WTC11 (cell line): ENCODE data around the gene RABIF. TPM values are rescaled to one million over a fixed set of nuclear protein-coding genes. Genes with fewer than 3 reads are reported as not detected.

Experiments used
- ATF2 ChIP-seq: sonication (generic); formaldehyde crosslinking; IDR thresholded peaks from 2 replicates; pipeline ENCODE4 v1.8.1; 2022; ENCODE audit warnings: low read depth, missing genetic modification reagents, borderline replicate concordance
- CTCF ChIP-seq: fragments of 200-600 bp; IDR thresholded peaks from 2 replicates; pipeline ENCODE4 v1.8.0; 2022; ENCODE audit warnings: antibody characterized with exemption
- E2F1 ChIP-seq: sonication (generic); formaldehyde crosslinking; IDR thresholded peaks from 2 replicates; pipeline ENCODE4 v1.8.0; 2022; ENCODE audit warnings: mild to moderate bottlenecking, missing genetic modification reagents
- E2F4 ChIP-seq: sonication (generic); formaldehyde crosslinking; IDR thresholded peaks from 2 replicates; pipeline ENCODE4 v1.8.1; 2022; ENCODE audit warnings: low read depth, mild to moderate bottlenecking, moderate library complexity, missing genetic modification reagents, borderline replicate concordance
- EMX1 ChIP-seq: fragments of 250-450 bp; sonication (Bioruptor Pico); IDR thresholded peaks from 2 replicates; pipeline ENCODE4 v1.8.0; 2021; ENCODE audit warnings: mild to moderate bottlenecking
- FOXK1 ChIP-seq: sonication (generic); formaldehyde crosslinking; IDR thresholded peaks from 2 replicates; pipeline ENCODE4 v1.8.0; 2022; ENCODE audit warnings: mild to moderate bottlenecking, moderate library complexity, missing genetic modification reagents
- FOXP1 ChIP-seq: sonication (generic); formaldehyde crosslinking; IDR thresholded peaks from 2 replicates; pipeline ENCODE4 v1.8.0; 2022; ENCODE audit warnings: missing genetic modification reagents, mild to moderate bottlenecking, moderate library complexity, borderline replicate concordance
- GTF2I ChIP-seq: fragments of 250-450 bp; sonication (Bioruptor Pico); conservative IDR thresholded peaks from 2 replicates; pipeline ENCODE4 v1.4.0; 2021; ENCODE audit warnings: mild to moderate bottlenecking
- MLX ChIP-seq: sonication (generic); formaldehyde crosslinking; IDR thresholded peaks from 2 replicates; pipeline ENCODE4 v1.8.1; 2023; ENCODE audit warnings: mild to moderate bottlenecking, missing genetic modification reagents, moderate library complexity
- NR1H2 ChIP-seq: sonication (generic); formaldehyde crosslinking; IDR thresholded peaks from 2 replicates; pipeline ENCODE4 v1.9.0; 2021; ENCODE audit warnings: mild to moderate bottlenecking, moderate library complexity, missing genetic modification reagents
- PRDM15 ChIP-seq: sonication (generic); formaldehyde crosslinking; IDR thresholded peaks from 2 replicates; pipeline ENCODE4 v1.8.0; 2022; ENCODE audit warnings: missing genetic modification reagents
- PRRX2 ChIP-seq: fragments of 250-450 bp; sonication (Bioruptor Pico); IDR thresholded peaks from 2 replicates; pipeline ENCODE4 v1.8.0; 2021; ENCODE audit warnings: mild to moderate bottlenecking
- RELA ChIP-seq: sonication (generic); formaldehyde crosslinking; IDR thresholded peaks from 2 replicates; pipeline ENCODE4 v1.8.1; 2022; ENCODE audit warnings: missing genetic modification reagents, mild to moderate bottlenecking, borderline replicate concordance
- STAT6 ChIP-seq: sonication (generic); formaldehyde crosslinking; conservative IDR thresholded peaks from 2 replicates; pipeline ENCODE4 v1.8.1; 2023; ENCODE audit warnings: mild to moderate bottlenecking, low read depth, missing genetic modification reagents, moderate library complexity
- TEAD4 ChIP-seq: sonication (generic); formaldehyde crosslinking; IDR thresholded peaks from 2 replicates; pipeline ENCODE4 v1.8.0; 2022; ENCODE audit warnings: mild to moderate bottlenecking, missing genetic modification reagents
- USF1 ChIP-seq: sonication (generic); formaldehyde crosslinking; IDR thresholded peaks from 2 replicates; pipeline ENCODE4 v1.8.0; 2022; ENCODE audit warnings: mild to moderate bottlenecking, missing genetic modification reagents
- ZNF532 ChIP-seq: fragments of 250-450 bp; sonication (Bioruptor Pico); IDR thresholded peaks from 2 replicates; pipeline ENCODE4 v1.9.0; 2021; ENCODE audit warnings: mild to moderate bottlenecking, borderline replicate concordance
- total RNA-seq: library from RNA; stranded (reverse); gene quantifications from 3 replicates; pipeline ENCODE4 v1.2.3, GENCODE V29; 2021

Gene RABIF
- total RNA-seq, 1 experiment from 2014 or later, result 6.6 TPM

GRCh38 chr1:202860744-202861419, 28.1 kb downstream of the RABIF start (continued):
- TF ChIP-seq E2F1 (CRISPR knock-in tag) (no peak), USF1 (CRISPR knock-in tag) (peak; percentile 24; the same call in 1 of the 2 replicates), FOXP1 (CRISPR knock-in tag) (peak; percentile 31; the same call in 1 of the 2 replicates), GTF2I (CRISPR knock-in tag) (no peak), NR1H2 (CRISPR knock-in tag) (no peak), PRRX2 (CRISPR knock-in tag) (no peak), EMX1 (CRISPR knock-in tag) (no peak), MLX (no peak), STAT6 (CRISPR knock-in tag) (no peak), ATF2 (CRISPR knock-in tag) (no peak), TEAD4 (CRISPR knock-in tag) (peak; percentile 47; the same call in 1 of the 2 replicates), FOXK1 (CRISPR knock-in tag) (no peak; the same call in 1 of the 2 replicates), ZNF532 (CRISPR knock-in tag) (no peak), CTCF (no peak), E2F4 (CRISPR knock-in tag) (no peak), RELA (CRISPR knock-in tag) (no peak), PRDM15 (CRISPR knock-in tag) (peak; percentile 24; the same call in 1 of the 2 replicates)
